ENCODE results near the gene ATP11A. TPM values are rescaled to one million over a fixed set of nuclear protein-coding genes. Genes with fewer than 3 reads are reported as not detected.
"Not testable (repeated sequence)": the region's sequence is repeated elsewhere in the genome, so short reads cannot be mapped to it uniquely, and the experiment has no call there.

The ATP11A gene
- total RNA-seq, 1 donor from 2014 or later = 281 TPM

- no peak for ATAC-seq
- DNase-seq = peak; percentile 28
- no peaks in the 10 kb centered on the region for H3K36me3 ChIP-seq
- no peaks in the 10 kb centered on the region for H3K27me3 ChIP-seq (ENCODE audit: low read depth)
- no peak overlapping the region for H3K27ac ChIP-seq
- H3K9me3 ChIP-seq = no peaks in the 10 kb centered on the region
- no peaks in the 10 kb centered on the region for H3K4me1 ChIP-seq
- TF ChIP-seq CTCF (IDR thresholded peaks at IDR 0.05) = no peak
- H3K4me3 ChIP-seq = no peak overlapping the region
- intact Hi-C loops (cut with DNase I) = no loop called here
These were observed 10.5 kb upstream of the ATP11A start for GRCh38 chr13:112679381-112679780.

GRCh38 chr13:112679932-112680677 lies 9.7 kb upstream of the ATP11A start:
- no peaks in the 10 kb centered on the region for H3K9me3 ChIP-seq
- no peaks in the 10 kb centered on the region for H3K36me3 ChIP-seq
- peak; percentile 47 for DNase-seq
- H3K4me1 ChIP-seq = no peaks in the 10 kb centered on the region
- no peaks in the 10 kb centered on the region for H3K27me3 ChIP-seq (ENCODE audit: low read depth)
- intact Hi-C loops (cut with DNase I) = no loop called here
- H3K4me3 ChIP-seq = no peak overlapping the region
- H3K27ac ChIP-seq = no peak overlapping the region
- no peak for TF ChIP-seq CTCF (IDR thresholded peaks at IDR 0.05)
- ATAC-seq = peak; percentile 51 to 70

GRCh38 chr13:112680741-112681360 lies 9.0 kb upstream of the ATP11A start:
- Histone ChIP-seq H3K27me3 (ENCODE audit: low read depth) (no peaks in the 10 kb centered on the region), H3K4me3 (no peak overlapping the region), H3K9me3 (no peaks in the 10 kb centered on the region), H3K36me3 (no peaks in the 10 kb centered on the region), H3K27ac (no peak overlapping the region), H3K4me1 (no peaks in the 10 kb centered on the region)
- DNase-seq (peak; percentile 23), ATAC-seq (no peak)
- intact Hi-C loops (cut with DNase I) = no loop called here
- no peak for TF ChIP-seq CTCF (IDR thresholded peaks at IDR 0.05)

- no peaks in the 10 kb centered on the region for H3K36me3 ChIP-seq
- TF ChIP-seq CTCF (IDR thresholded peaks at IDR 0.05) = no peak
- H3K27me3 ChIP-seq (ENCODE audit: low read depth) = no peaks in the 10 kb centered on the region
- ATAC-seq (no peak), DNase-seq (no peak)
- H3K9me3 ChIP-seq = no peaks in the 10 kb centered on the region
- intact Hi-C loops (cut with DNase I) = no loop called here
- H3K4me3 ChIP-seq = no peak overlapping the region
- peaks cover 20% of the 10 kb centered on the region for H3K4me1 ChIP-seq
- no peak overlapping the region for H3K27ac ChIP-seq
These were observed 6.3 kb upstream of the ATP11A start for GRCh38 chr13:112683581-112683980.

GRCh38 chr13:112684071-112684845 lies 5.6 kb upstream of the ATP11A start:
- ATAC-seq = no peak
- peaks cover 26% of the 10 kb centered on the region for H3K4me1 ChIP-seq
- peak overlapping the region; percentile 54 for H3K27ac ChIP-seq
- H3K9me3 ChIP-seq = no peaks in the 10 kb centered on the region
- intact Hi-C loops (cut with DNase I) = no loop called here
- H3K4me3 ChIP-seq = no peak overlapping the region
- H3K27me3 ChIP-seq (ENCODE audit: low read depth) = no peaks in the 10 kb centered on the region
- no peak for TF ChIP-seq CTCF (IDR thresholded peaks at IDR 0.05)
- no peak for DNase-seq
- no peaks in the 10 kb centered on the region for H3K36me3 ChIP-seq

- Histone ChIP-seq H3K4me1 (peaks cover 26% of the 10 kb centered on the region), H3K27ac (peak overlapping the region; percentile 98)
- ATAC-seq = peak; percentile 70 to 77
- H3K27me3 ChIP-seq (ENCODE audit: low read depth); intact Hi-C loops (cut with DNase I); DNase-seq; H3K36me3 ChIP-seq; H3K4me3 ChIP-seq; H3K9me3 ChIP-seq: not testable (repeated sequence)
These were observed 4.5 kb upstream of the ATP11A start for GRCh38 chr13:112685189-112685805.

Measured in lower lobe of right lung (tissue), 2 donors.